ENCODE data around the gene C12orf42.

Gene C12orf42

DNA sequence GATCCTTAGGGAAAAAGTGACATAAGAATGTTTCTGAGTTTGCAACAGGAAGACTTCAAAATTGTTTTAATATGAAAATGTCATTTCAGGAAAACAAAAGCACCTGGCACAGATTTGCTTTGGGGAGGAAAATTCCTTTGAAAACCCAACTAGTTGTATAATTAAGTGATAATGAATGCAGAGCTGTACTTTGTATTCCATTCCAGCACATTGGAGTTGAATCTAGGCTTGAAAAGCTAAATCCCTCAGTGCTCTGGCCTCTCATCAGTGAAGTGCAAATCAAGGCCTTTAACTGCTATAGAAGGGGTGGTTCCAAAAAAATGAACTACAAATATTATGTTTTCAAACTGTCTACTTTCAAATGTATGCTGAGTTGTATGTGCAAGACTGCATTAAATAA is 19.6 kb upstream of the C12orf42 start:
- no peak for TF ChIP-seq CTCF (conservative IDR thresholded peaks at IDR 0.05; ENCODE audit: control insufficient read depth, insufficient read depth, low read depth, low read length)
- H3K4me3 ChIP-seq (ENCODE audit: control insufficient read depth, low read depth, low read length), result no peak overlapping the region
- no peak for DNase-seq (ENCODE audit: low read depth)

- no peak overlapping the region for H3K4me3 ChIP-seq (ENCODE audit: control insufficient read depth, low read depth, low read length)
- no peak for DNase-seq (ENCODE audit: low read depth)
- no peak for TF ChIP-seq CTCF (conservative IDR thresholded peaks at IDR 0.05; ENCODE audit: control insufficient read depth, insufficient read depth, low read depth, low read length)
Measured at GRCh38 chr12:103513875-103514274, 18.1 kb upstream of the C12orf42 start.

- no peak overlapping the region for H3K4me3 ChIP-seq (ENCODE audit: control insufficient read depth, low read depth, low read length)
- DNase-seq (ENCODE audit: low read depth), result no peak
- TF ChIP-seq CTCF (conservative IDR thresholded peaks at IDR 0.05; ENCODE audit: control insufficient read depth, insufficient read depth, low read depth, low read length), result no peak
Measured at GRCh38 chr12:103505371-103506236, 9.8 kb upstream of the C12orf42 start.

DNA sequence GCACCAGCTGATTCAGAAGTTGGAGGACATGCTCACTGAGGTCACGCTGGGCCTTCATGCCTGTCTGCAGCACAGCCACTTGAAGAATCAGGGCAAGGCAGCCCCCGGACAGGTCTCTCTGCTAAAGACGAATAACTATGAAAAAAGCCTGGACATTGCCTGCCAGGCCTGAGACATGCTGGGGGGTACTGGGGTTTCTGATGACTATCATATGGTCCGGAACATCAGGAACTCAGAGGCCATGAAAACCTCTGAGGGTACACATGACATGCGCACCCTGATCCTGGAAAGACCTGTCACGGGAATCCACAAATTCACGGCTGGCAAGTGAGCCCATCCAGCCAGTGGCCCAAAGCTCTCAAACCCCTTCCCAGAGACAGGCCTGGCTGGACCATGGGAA is 8.8 kb upstream of the C12orf42 start:
- no peak for TF ChIP-seq CTCF (conservative IDR thresholded peaks at IDR 0.05; ENCODE audit: control insufficient read depth, insufficient read depth, low read depth, low read length)
- DNase-seq (ENCODE audit: low read depth), result no peak
- H3K4me3 ChIP-seq (ENCODE audit: control insufficient read depth, low read depth, low read length), result no peak overlapping the region

DNA sequence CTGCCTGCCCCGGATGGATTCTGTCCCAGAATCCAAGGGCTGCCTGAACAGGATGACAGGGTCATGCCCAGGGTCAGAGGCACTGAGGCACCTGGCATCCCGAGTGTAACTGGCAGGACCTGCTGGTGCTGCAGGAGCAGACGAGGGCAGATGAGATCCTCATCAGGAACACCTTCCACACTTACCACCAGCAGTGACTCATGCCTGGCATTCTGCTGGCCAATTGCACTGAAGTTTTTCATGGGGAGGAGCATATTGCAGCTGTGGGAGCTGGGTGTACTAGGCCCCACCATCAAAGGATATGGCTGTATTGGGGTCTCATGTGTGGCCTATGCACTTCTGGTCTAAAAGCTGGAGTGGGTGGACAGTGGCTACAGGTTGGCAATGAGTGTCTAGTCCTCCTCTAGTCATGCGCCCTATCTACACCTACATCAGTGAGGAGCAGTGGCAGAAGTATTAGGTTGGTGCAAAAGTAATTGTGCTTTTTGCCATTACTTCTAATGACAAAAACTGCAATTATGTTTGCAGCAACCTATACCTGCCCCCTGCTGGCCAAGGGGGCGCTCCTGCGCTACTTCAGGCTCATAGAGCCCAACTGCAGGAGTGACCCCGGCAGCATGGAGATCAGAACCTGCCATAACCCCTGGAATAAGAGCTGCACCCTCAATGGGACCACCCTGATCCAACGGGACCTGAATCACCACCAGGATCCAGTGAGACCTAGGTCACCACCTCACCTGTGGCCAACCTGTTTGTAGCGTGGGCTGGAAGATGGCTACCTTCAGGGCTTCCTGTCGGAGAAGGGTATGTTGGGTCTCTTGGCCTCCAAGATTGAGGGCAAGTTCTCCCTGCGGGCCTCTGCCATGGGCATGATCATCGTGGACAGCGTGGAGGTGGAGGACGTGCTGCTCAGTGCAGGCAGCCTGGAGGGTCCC is 8.0 kb upstream of the C12orf42 start:
- peak; percentile 19 for TF ChIP-seq CTCF (conservative IDR thresholded peaks at IDR 0.05; ENCODE audit: control insufficient read depth, insufficient read depth, low read depth, low read length)
- no peak overlapping the region for H3K4me3 ChIP-seq (ENCODE audit: control insufficient read depth, low read depth, low read length)
- no peak for DNase-seq (ENCODE audit: low read depth)

DNA sequence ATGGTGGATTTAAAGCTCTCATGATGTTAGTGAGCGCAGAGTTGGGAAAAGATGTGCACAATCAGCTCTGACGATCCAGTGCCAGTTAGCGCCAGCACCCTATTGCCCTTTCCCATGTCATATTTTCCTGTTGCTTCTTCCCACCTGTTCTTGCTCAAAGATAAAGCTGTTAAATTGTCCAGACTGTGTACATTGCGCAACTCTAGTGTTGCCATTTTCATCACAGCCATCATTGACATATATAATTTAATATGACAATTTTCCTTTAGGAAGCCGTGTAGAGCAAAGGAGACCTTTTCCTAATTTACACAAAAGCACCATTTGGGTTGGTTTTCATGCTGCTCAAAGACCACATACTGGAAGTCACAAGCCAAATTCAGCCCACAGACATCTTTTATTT is 5.7 kb upstream of the C12orf42 start:
- DNase-seq (ENCODE audit: low read depth), result no peak
- TF ChIP-seq CTCF (conservative IDR thresholded peaks at IDR 0.05; ENCODE audit: control insufficient read depth, insufficient read depth, low read depth, low read length), result no peak
- no peak overlapping the region for H3K4me3 ChIP-seq (ENCODE audit: control insufficient read depth, low read depth, low read length)

All from fibroblast of mammary gland (primary cell).